ENCODE results near the gene MCF2L2.

GRCh38 chr3:183443395-183444385 lies 15.3 kb upstream of the MCF2L2 start:
- no peak for TF ChIP-seq CTCF (IDR thresholded peaks at IDR 0.05; ENCODE audit: poor library complexity, severe bottlenecking)
- TF ChIP-seq POLR2AphosphoS5 (IDR thresholded peaks at IDR 0.05) = no peak
- no peak for TF ChIP-seq EP300 (conservative IDR thresholded peaks at IDR 0.05; ENCODE audit: poor library complexity, severe bottlenecking)
- TF ChIP-seq, protein P1, sequence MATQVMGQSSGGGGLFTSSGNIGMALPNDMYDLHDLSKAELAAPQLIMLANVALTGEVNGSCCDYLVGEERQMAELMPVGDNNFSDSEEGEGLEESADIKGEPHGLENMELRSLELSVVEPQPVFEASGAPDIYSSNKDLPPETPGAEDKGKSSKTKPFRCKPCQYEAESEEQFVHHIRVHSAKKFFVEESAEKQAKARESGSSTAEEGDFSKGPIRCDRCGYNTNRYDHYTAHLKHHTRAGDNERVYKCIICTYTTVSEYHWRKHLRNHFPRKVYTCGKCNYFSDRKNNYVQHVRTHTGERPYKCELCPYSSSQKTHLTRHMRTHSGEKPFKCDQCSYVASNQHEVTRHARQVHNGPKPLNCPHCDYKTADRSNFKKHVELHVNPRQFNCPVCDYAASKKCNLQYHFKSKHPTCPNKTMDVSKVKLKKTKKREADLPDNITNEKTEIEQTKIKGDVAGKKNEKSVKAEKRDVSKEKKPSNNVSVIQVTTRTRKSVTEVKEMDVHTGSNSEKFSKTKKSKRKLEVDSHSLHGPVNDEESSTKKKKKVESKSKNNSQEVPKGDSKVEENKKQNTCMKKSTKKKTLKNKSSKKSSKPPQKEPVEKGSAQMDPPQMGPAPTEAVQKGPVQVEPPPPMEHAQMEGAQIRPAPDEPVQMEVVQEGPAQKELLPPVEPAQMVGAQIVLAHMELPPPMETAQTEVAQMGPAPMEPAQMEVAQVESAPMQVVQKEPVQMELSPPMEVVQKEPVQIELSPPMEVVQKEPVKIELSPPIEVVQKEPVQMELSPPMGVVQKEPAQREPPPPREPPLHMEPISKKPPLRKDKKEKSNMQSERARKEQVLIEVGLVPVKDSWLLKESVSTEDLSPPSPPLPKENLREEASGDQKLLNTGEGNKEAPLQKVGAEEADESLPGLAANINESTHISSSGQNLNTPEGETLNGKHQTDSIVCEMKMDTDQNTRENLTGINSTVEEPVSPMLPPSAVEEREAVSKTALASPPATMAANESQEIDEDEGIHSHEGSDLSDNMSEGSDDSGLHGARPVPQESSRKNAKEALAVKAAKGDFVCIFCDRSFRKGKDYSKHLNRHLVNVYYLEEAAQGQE (IDR thresholded peaks at IDR 0.05; ENCODE audit: borderline replicate concordance) = no peak
- TF ChIP-seq TAF1 (IDR thresholded peaks at IDR 0.05; ENCODE audit: low read depth) = no peak
- no peak for TF ChIP-seq EZH2 (IDR thresholded peaks at IDR 0.05; ENCODE audit: borderline replicate concordance, insufficient read depth, low read length, poor library complexity, severe bottlenecking)
- TF ChIP-seq MXI1 (conservative IDR thresholded peaks at IDR 0.05; ENCODE audit: poor library complexity, severe bottlenecking) = no peak
- no peak for TF ChIP-seq RAD21 (conservative IDR thresholded peaks at IDR 0.05)
